Thoracic aorta (tissue), 2 donors: ENCODE measurements around the gene COQ2. TPM values are rescaled to one million over a fixed set of nuclear protein-coding genes. Genes with fewer than 3 reads are reported as not detected.

Experiments used
- ATAC-seq: fragments of 150-250 bp; one replicate; pipeline ENCODE4 v1.8.0; 2017; ENCODE audit warnings: low read depth; ENCODE audit not compliant: insufficient number of reproducible peaks, low FRiP score
- DNase-seq: peaks from one replicate; pipeline ENCODE4 v3.0.0-alpha.2; 2020; ENCODE audit warnings: low spot score
- H3K27ac ChIP-seq, 2 donors: fragments of 200-600 bp; sonication (generic); 1 replicate in 1 of 2; 2 replicates in 1 of 2; pipeline ENCODE4 v1.5.1; 2016; ENCODE audit warnings: mild to moderate bottlenecking in 2 of 2, moderate library complexity in 2 of 2
- H3K27me3 ChIP-seq: fragments of 200-600 bp; sonication (generic); replicated peaks from 2 replicates; pipeline ENCODE4 v1.6.0; 2016; ENCODE audit warnings: mild to moderate bottlenecking; ENCODE audit not compliant: insufficient read depth
- H3K36me3 ChIP-seq: fragments of 200-600 bp; sonication (generic); one replicate; pipeline ENCODE4 v1.5.1; 2016
- H3K4me1 ChIP-seq, 2 donors: fragments of 200-600 bp; sonication (generic); 1 replicate in 1 of 2; 2 replicates in 1 of 2; pipeline versions ENCODE4 v1.5.1 to v1.6.0; 2016; ENCODE audit warnings: low read depth in 2 of 2, mild to moderate bottlenecking in 1 of 2; ENCODE audit not compliant: control insufficient read depth in 1 of 2
- H3K4me3 ChIP-seq: fragments of 200-600 bp; sonication (generic); 2 replicates; pipeline ENCODE4 v1.5.1; 2016; ENCODE audit warnings: mild to moderate bottlenecking
- H3K9me3 ChIP-seq: fragments of 200-600 bp; sonication (generic); 2 replicates; pipeline ENCODE4 v1.5.1; 2016
- CTCF ChIP-seq: fragments of 200-600 bp; sonication (generic); IDR thresholded peaks from one replicate; pipeline ENCODE4 v1.5.1; 2019; ENCODE audit warnings: antibody characterized with exemption
- total RNA-seq, 2 donors: library from RNA; depleted of rRNA; stranded (reverse); fragments of >200 nt; gene quantifications; one replicate each; pipeline versions ENCODE4 v1.1.0 to v1.2.3, GENCODE V29; 2016

The COQ2 gene
- total RNA-seq, 2 donors from 2014 or later: 3.4 to 10.5 TPM

GRCh38 chr4:83228231-83228630 is 56.4 kb downstream of the COQ2 start:
- TF ChIP-seq CTCF: no peak
- ATAC-seq: no peak

GRCh38 chr4:83224502-83225197 is 59.9 kb downstream of the COQ2 start:
- H3K9me3 ChIP-seq: no peaks in the 10 kb centered on the region
- no peak for DNase-seq
- no peak for ATAC-seq

More at GRCh38 chr4:83228231-83228630, 56.4 kb downstream of the COQ2 start:
- no peaks in the 10 kb centered on the region for H3K36me3 ChIP-seq
- H3K27ac ChIP-seq: no peak overlapping the region
- no peaks in the 10 kb centered on the region for H3K4me1 ChIP-seq
- H3K27me3 ChIP-seq: no peaks in the 10 kb centered on the region
- no peak overlapping the region for H3K4me3 ChIP-seq
- no peaks in the 10 kb centered on the region for H3K9me3 ChIP-seq
- no peak for DNase-seq

GRCh38 chr4:83223781-83224180 is 60.8 kb downstream of the COQ2 start:
- Histone ChIP-seq H3K4me1 (no peaks in the 10 kb centered on the region), H3K27me3 (no peaks in the 10 kb centered on the region), H3K36me3 (no peaks in the 10 kb centered on the region), H3K9me3 (no peaks in the 10 kb centered on the region), H3K27ac (no peak overlapping the region), H3K4me3 (no peak overlapping the region)
- ATAC-seq (no peak), DNase-seq (no peak)
- no peak for TF ChIP-seq CTCF

More at GRCh38 chr4:83224502-83225197, 59.9 kb downstream of the COQ2 start:
- no peak overlapping the region for H3K27ac ChIP-seq
- H3K4me3 ChIP-seq: no peak overlapping the region
- no peaks in the 10 kb centered on the region for H3K36me3 ChIP-seq
- H3K4me1 ChIP-seq: no peaks in the 10 kb centered on the region
- no peaks in the 10 kb centered on the region for H3K27me3 ChIP-seq
- TF ChIP-seq CTCF: no peak

- no peaks in the 10 kb centered on the region for H3K9me3 ChIP-seq
Measured at GRCh38 chr4:83221897-83222441, 62.6 kb downstream of the COQ2 start.

More at GRCh38 chr4:83221897-83222441, 62.6 kb downstream of the COQ2 start:
- Histone ChIP-seq H3K4me1 (peaks cover 0 to 3% of the 10 kb centered on the region in 2 donors), H3K36me3 (no peaks in the 10 kb centered on the region), H3K27ac (no peak overlapping the region), H3K27me3 (no peaks in the 10 kb centered on the region), H3K4me3 (no peak overlapping the region)
- no peak for TF ChIP-seq CTCF
- ATAC-seq (no peak), DNase-seq (no peak)
